Ramos (cell line): ENCODE measurements around the gene SALL3.
"Not testable (repeated sequence)": the region's sequence is repeated elsewhere in the genome, so short reads cannot be mapped to it uniquely, and the experiment has no call there.

Experiments
- in situ Hi-C: fragments of 300-500 bp; cut with MboI; formaldehyde crosslinking; loops from one replicate; pipeline ENCODE4 v1.14.3; 2022; ENCODE audit warnings: low sequenced_read_pairs; ENCODE audit not compliant: unreplicated experiment

SALL3 gene

DNA sequence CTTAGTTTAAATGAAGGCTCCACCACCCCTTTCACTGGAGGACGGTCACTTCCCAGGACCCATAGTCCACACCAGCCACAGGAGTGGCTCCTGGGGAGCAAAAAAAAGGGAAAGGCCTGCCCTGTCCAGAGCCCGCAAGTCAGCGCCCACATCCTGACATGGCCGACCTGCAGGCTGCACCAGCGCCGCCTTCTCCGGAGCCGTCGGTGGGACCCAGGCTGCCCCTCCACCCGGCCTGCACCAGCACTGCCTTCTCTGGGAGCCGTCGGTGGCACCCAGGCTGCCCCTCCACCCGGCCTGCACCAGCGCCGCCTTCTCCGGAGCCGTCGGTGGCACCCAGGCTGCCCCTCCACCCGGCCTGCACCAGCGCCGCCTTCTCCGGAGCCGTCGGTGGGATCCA lies 14.9 kb upstream of the SALL3 start:
- in situ Hi-C loops = not testable (repeated sequence)

GRCh38 chr18:78965260-78965659 lies 14.4 kb upstream of the SALL3 start:
- in situ Hi-C loops = no loop called here

- in situ Hi-C loops = no loop called here
Observed at GRCh38 chr18:78965917-78966792, 13.5 kb upstream of the SALL3 start.

DNA sequence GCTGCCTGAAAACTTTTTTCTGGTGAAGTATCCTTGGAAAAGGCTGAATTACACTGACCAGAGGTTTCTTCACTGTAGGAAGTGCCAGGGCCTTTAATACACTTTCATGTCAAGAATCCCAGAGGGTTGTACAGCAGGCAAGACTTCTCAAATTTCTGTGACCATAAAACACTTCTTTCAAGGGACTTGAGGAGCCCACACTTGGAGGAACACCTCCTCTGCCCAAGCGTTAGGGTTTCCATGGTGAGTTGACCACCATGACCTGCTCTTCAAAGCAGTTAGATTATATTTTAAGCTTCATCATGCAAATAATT lies 12.9 kb upstream of the SALL3 start:
- in situ Hi-C loops = no loop called here

DNA sequence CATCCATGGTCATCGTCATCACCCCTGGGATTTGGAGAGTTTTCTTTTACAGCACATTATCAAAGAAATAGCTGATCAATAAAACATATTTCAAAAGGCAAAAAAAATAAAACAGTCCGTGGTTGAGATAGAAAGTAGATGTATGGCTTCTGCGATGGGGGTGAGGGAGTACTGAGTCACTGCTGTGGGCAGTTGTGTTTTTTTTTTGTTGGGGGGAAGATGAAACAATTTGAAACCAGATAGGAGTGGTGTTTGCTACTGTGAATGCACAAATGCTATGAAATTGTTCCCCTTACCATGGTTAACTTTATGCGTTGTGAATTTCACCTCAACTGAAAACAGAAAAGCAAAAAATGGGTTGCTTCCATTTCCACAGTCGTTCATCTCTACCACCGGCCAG lies 11.9 kb upstream of the SALL3 start:
- in situ Hi-C loops = no loop called here

- in situ Hi-C loops = no loop called here
Observed at GRCh38 chr18:78969574-78970315, 9.9 kb upstream of the SALL3 start.

DNA sequence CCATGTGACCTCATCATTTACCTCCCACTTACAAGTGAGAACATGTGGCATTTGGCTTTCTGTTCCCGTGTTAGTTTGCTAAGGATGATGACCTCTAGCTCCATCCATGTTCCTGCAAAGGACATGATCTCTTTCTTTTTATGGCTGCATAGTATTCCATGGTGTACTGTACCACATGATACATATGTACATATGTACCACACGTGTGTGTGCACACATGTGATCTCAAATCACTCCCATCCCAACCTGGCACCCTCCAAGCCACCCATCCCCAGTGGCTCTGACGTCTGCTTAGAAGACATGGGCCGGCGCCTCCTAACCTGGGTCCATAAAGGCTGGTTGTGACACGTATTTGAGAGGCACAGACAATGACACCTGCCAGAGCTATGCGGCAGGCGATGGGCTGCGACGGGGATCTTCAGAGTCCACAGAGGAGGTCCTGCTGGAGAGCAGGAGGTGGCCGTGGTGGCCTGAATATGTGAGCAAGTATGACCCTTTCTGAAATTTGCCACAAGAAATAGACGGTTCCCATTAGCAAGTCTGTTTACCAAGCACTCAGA lies 8.8 kb upstream of the SALL3 start:
- in situ Hi-C loops = no loop called here

DNA sequence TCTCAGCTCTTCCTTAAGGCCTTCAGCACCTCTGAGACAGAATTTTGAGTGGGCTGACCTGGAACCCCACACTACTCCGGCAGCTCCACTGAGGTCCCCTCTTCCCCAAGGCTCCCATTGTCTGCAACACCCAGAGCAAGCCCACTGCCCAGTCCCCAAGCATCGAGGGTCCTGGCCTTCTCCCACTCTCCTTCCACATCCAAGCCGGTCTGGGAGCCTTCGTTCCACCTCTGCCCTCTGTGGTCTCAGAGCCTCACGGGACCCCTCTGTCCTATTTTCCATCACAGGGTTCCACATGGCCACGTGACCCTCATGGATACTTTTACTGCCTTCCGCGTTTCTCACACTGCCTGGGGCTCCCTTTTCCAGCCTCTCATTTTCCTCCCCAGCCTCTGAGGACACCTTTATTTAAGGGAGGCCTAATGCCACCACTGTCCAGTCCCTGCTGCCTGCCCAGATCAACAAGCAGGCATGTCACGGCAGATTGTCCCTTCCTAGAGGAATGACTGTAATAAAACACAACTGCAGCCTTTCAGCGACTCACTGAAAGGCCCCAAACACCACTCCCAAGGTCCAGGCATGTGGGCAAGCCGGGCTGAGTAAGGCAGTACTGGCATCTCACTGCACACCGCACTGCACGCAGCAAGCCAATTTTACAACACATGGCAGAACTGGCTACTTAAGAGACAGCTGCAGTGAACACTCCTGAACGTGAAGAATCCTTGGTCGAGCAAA lies 7.9 kb upstream of the SALL3 start:
- in situ Hi-C loops = no loop called here

GRCh38 chr18:78972385-78972918 lies 7.2 kb upstream of the SALL3 start:
- in situ Hi-C loops = no loop called here

DNA sequence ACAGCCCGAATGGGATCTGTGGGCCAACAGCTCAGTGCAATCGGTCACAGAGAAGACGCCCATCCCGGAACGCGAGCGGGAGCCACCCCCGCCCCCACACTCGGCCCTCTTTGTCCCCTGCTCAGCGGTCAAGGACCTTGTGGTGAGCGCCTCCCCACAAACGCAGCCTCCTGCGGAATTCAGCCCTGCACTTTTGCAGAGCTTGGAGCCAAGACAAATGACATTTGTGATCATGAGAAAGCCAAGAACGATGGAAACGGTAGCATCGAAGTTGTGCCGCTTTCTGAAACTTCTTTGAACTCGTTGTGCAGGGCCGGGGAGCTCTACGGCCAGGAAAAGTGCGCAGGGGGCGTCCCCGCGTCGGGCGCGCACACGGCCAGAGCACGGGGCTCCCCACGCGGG lies 6.7 kb upstream of the SALL3 start:
- in situ Hi-C loops = no loop called here

GRCh38 chr18:78973357-78974083 lies 6.1 kb upstream of the SALL3 start:
- in situ Hi-C loops = no loop called here

- in situ Hi-C loops = no loop called here
Observed at GRCh38 chr18:78974115-78974761, 5.4 kb upstream of the SALL3 start.

- in situ Hi-C loops = no loop called here
Observed at GRCh38 chr18:78975292-78975691, 4.3 kb upstream of the SALL3 start.

DNA sequence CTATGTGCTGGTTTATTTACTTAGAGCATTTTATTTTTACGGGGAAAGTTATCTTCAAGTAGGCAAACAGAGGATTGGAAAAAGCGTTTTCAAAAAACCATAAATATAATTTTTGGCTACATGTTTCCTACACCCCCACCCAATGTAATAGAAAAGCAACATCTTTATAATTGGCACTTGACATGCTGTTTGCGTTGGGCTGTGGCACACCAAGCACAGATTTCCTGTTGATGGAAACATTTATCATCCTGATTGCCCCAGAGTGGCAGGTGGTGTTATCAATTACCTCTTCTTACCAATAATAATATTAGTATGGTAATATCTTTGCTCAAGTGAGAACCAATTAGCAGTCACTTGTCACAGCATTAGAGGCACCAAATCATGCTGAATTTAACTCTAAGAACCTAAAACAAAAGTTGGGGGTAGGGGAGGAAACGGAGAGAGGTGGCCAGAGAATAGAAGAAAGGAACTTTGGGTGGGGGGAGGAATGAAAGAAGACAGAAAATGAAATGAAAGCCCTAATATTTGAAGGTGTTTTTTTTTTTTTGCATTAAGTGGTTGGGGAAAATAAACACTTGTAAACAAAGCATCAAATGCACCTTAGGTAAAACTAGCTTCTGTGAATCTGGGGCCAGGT lies 3.8 kb upstream of the SALL3 start:
- in situ Hi-C loops = no loop called here

DNA sequence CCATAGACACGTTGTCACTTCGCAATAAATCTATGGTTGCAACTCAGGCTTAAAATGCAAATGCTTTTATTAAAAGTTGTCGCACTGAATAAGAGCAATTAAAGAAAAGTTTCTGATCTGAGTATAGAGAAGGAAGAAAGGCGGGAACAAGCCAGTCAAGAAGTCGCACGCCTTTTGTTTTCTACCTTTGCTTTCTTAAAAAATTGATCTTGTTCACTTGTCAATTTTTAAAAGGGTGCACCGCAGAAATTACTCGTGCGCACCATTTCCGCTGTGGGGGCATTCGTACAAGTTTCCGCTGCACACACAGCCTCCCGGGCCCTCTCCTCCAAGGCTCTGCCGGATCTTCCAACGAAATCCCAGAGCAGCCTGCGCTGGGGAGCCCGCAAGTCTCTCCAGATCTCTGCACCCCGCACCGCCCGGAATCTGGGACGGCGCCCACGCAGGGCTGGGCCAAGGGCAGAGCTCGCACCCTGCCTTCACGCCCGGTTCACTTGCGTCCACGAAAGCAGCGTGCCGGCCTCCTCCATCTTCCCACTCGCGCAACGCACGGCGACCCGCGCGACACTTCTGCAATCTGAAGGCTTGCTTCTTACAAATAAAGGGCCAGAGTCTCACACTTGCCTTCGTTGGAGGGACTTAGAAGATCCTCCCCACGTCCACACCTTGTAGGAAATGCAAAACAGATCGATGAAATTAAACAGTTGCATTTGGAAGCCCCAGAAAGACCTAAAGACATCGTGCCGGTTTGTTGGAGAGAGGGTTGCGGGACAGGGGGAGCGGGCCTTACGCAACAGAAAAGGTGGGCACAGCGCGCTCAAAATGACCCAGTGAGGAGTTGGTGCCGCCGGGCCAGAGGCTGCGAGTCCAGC lies 2.6 kb upstream of the SALL3 start:
- in situ Hi-C loops = no loop called here

GRCh38 chr18:78977637-78978348 lies 1.8 kb upstream of the SALL3 start:
- in situ Hi-C loops = no loop called here

- in situ Hi-C loops = no loop called here
Observed at GRCh38 chr18:78978349-78979055, 1.1 kb upstream of the SALL3 start.
